Thoracic aorta (tissue), 2 donors: ENCODE data around the gene ATP13A1. TPM values are rescaled to one million over a fixed set of nuclear protein-coding genes. Genes with fewer than 3 reads are reported as not detected.
"Not testable (repeated sequence)": the region's sequence is repeated elsewhere in the genome, so short reads cannot be mapped to it uniquely, and the experiment has no call there.

Experiments used
- ATAC-seq: fragments of 150-250 bp; one replicate; pipeline ENCODE4 v1.8.0; 2017; ENCODE audit warnings: low read depth; ENCODE audit not compliant: insufficient number of reproducible peaks, low FRiP score
- DNase-seq: peaks from one replicate; pipeline ENCODE4 v3.0.0-alpha.2; 2020; ENCODE audit warnings: low spot score
- H3K27ac ChIP-seq, 2 donors: fragments of 200-600 bp; sonication (generic); 1 replicate in 1 of 2; 2 replicates in 1 of 2; pipeline ENCODE4 v1.5.1; 2016; ENCODE audit warnings: mild to moderate bottlenecking in 2 of 2, moderate library complexity in 2 of 2
- H3K27me3 ChIP-seq: fragments of 200-600 bp; sonication (generic); replicated peaks from 2 replicates; pipeline ENCODE4 v1.6.0; 2016; ENCODE audit warnings: mild to moderate bottlenecking; ENCODE audit not compliant: insufficient read depth
- H3K36me3 ChIP-seq: fragments of 200-600 bp; sonication (generic); one replicate; pipeline ENCODE4 v1.5.1; 2016
- H3K4me1 ChIP-seq, 2 donors: fragments of 200-600 bp; sonication (generic); 1 replicate in 1 of 2; 2 replicates in 1 of 2; pipeline versions ENCODE4 v1.5.1 to v1.6.0; 2016; ENCODE audit warnings: low read depth in 2 of 2, mild to moderate bottlenecking in 1 of 2; ENCODE audit not compliant: control insufficient read depth in 1 of 2
- H3K4me3 ChIP-seq: fragments of 200-600 bp; sonication (generic); 2 replicates; pipeline ENCODE4 v1.5.1; 2016; ENCODE audit warnings: mild to moderate bottlenecking
- H3K9me3 ChIP-seq: fragments of 200-600 bp; sonication (generic); 2 replicates; pipeline ENCODE4 v1.5.1; 2016
- CTCF ChIP-seq: fragments of 200-600 bp; sonication (generic); IDR thresholded peaks from one replicate; pipeline ENCODE4 v1.5.1; 2019; ENCODE audit warnings: antibody characterized with exemption
- total RNA-seq, 2 donors: library from RNA; depleted of rRNA; stranded (reverse); fragments of >200 nt; gene quantifications; one replicate each; pipeline versions ENCODE4 v1.1.0 to v1.2.3, GENCODE V29; 2016

ATP13A1 gene
- total RNA-seq, 2 donors from 2014 or later, result 95.0 to 150 TPM

GRCh38 chr19:19615086-19615485, 48.4 kb downstream of the ATP13A1 start:
- no peaks in the 10 kb centered on the region for H3K9me3 ChIP-seq
- no peak for TF ChIP-seq CTCF
- ATAC-seq (no peak), DNase-seq (no peak)
- H3K27me3 ChIP-seq, result peaks cover 5% of the 10 kb centered on the region
- no peaks in the 10 kb centered on the region for H3K4me1 ChIP-seq
- H3K27ac ChIP-seq, result no peak overlapping the region
- no peak overlapping the region for H3K4me3 ChIP-seq
- no peaks in the 10 kb centered on the region for H3K36me3 ChIP-seq

GRCh38 chr19:19613506-19613905, 50.0 kb downstream of the ATP13A1 start:
- no peaks in the 10 kb centered on the region for H3K4me1 ChIP-seq
- peaks cover 5% of the 10 kb centered on the region for H3K27me3 ChIP-seq
- TF ChIP-seq CTCF, result no peak
- ATAC-seq (no peak), DNase-seq (no peak)
- no peaks in the 10 kb centered on the region for H3K36me3 ChIP-seq
- no peak overlapping the region for H3K27ac ChIP-seq
- no peaks in the 10 kb centered on the region for H3K9me3 ChIP-seq
- no peak overlapping the region for H3K4me3 ChIP-seq

GRCh38 chr19:19610376-19611202, 52.9 kb downstream of the ATP13A1 start:
- no peak for ATAC-seq
- DNase-seq, result no peak
- Histone ChIP-seq H3K4me1 (no peaks in the 10 kb centered on the region), H3K27me3 (no peaks in the 10 kb centered on the region), H3K4me3 (no peak overlapping the region), H3K36me3 (no peaks in the 10 kb centered on the region), H3K9me3 (no peaks in the 10 kb centered on the region), H3K27ac (no peak overlapping the region)
- TF ChIP-seq CTCF, result no peak

- H3K27ac ChIP-seq, H3K4me3 ChIP-seq, H3K36me3 ChIP-seq, DNase-seq, H3K27me3 ChIP-seq, ATAC-seq, H3K4me1 ChIP-seq, H3K9me3 ChIP-seq: not testable (repeated sequence)
Measured at GRCh38 chr19:19606686-19607085, 56.8 kb downstream of the ATP13A1 start.

- no peak for TF ChIP-seq CTCF
- no peak overlapping the region for H3K4me3 ChIP-seq
- H3K27me3 ChIP-seq, result no peaks in the 10 kb centered on the region
- no peaks in the 10 kb centered on the region for H3K36me3 ChIP-seq
- H3K4me1 ChIP-seq, result no peaks in the 10 kb centered on the region
- DNase-seq, result no peak
- no peak overlapping the region for H3K27ac ChIP-seq
- ATAC-seq, result no peak
- H3K9me3 ChIP-seq, result no peaks in the 10 kb centered on the region
Measured at GRCh38 chr19:19606021-19606420, 57.5 kb downstream of the ATP13A1 start.
